H1 (cell line): Measurements from ENCODE around the gene BLVRA. TPM values are rescaled to one million over a fixed set of nuclear protein-coding genes. Genes with fewer than 3 reads are reported as not detected.

Experiments used
- PHF8 ChIP-seq: fragments of 200-600 bp; sonication (generic); conservative IDR thresholded peaks from 2 replicates; pipeline ENCODE4 v1.7.1; 2012; ENCODE audit warnings: low read depth, mild to moderate bottlenecking, inconsistent platforms, low read length, moderate library complexity
- ZNF274 ChIP-seq: IDR thresholded peaks from 2 replicates; pipeline ENCODE4 v1.7.0; 2012; ENCODE audit warnings: low read length, borderline replicate concordance; ENCODE audit errors: extremely low read depth
- polyA plus RNA-seq, 7 experiments: library from polyadenylated mRNA; depleted of rRNA in 3 of 7; stranded (reverse) in 5 of 7; unstranded in 2 of 7; fragments of >200 nt in 5 of 7; fragments of 200-250 nt in 2 of 7; gene quantifications; 1 replicate in 5 of 7; 2 replicates in 1 of 7; 4 replicates in 1 of 7; pipeline versions ENCODE4 v1.2.1 to v1.2.3, GENCODE V29; 2011 to 2013; ENCODE audit warnings: missing spikeins in 2 of 7, mixed read lengths in 2 of 7
- total RNA-seq: library from RNA; stranded (reverse); fragmentation: NEBNext Ultra II Directional; extraction: Animal tissue kit (Norgen Biotek cat#: 25700); gene quantifications from 2 replicates; pipeline ENCODE4 v1.2.1, GENCODE V29; 2021
- TF ChIP-seq, protein P1 (sequence below): fragments of 300-600 bp; sonication (generic); IDR thresholded peaks from 2 replicates; pipeline ENCODE4 v1.7.1; 2012; ENCODE audit warnings: low read length, moderate library complexity, mild to moderate bottlenecking, inconsistent platforms; ENCODE audit not compliant: insufficient replicate concordance

BLVRA gene
- total and polyA plus RNA-seq, 2 of the 8 experiments (the other 6 are each of a cell fraction or from before 2014, with no cell fraction given) = 16.1 to 37.1 TPM

DNA sequence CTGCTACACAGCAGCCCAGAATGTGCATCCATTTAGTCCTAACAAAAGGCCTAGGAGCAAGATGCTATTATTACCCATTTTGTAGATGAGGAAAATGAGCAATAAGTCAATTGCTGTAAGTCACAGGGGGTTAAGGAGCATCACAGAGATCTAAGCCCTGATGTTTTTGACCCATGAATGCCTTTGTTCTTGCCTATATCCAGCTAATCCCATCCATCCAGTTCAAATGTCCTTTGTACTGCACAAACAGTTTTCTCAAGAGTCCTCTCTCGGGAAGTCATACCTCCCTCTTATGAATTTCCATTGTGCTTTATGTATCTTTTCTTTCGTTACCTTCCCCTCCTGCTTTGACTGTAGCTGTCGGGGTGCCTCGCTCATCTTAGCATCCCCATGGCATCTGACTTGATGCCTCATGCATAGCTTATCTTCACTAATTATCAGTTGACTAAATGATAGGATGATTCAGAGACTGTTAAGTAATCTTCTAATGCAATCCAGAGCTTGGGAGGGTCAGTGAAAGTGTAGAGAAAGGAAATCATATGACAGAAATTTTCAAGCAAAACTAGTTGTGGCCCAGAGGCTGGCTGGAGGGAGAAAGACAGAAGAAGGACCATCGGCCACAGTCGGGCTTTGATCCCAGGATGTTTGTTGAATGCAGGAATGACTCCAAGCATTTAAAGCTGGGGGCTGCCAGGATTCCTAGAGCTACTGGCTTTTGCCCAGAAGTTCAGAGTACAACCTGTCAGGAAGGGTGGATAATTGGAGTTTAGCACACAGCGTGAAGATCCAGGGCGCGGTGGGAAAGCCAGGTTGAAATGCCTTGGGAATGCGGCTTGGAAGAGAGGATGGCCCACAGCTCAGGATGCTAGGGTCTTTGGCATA is 23.5 kb downstream of the BLVRA start (continued):
- TF ChIP-seq, protein P1, sequence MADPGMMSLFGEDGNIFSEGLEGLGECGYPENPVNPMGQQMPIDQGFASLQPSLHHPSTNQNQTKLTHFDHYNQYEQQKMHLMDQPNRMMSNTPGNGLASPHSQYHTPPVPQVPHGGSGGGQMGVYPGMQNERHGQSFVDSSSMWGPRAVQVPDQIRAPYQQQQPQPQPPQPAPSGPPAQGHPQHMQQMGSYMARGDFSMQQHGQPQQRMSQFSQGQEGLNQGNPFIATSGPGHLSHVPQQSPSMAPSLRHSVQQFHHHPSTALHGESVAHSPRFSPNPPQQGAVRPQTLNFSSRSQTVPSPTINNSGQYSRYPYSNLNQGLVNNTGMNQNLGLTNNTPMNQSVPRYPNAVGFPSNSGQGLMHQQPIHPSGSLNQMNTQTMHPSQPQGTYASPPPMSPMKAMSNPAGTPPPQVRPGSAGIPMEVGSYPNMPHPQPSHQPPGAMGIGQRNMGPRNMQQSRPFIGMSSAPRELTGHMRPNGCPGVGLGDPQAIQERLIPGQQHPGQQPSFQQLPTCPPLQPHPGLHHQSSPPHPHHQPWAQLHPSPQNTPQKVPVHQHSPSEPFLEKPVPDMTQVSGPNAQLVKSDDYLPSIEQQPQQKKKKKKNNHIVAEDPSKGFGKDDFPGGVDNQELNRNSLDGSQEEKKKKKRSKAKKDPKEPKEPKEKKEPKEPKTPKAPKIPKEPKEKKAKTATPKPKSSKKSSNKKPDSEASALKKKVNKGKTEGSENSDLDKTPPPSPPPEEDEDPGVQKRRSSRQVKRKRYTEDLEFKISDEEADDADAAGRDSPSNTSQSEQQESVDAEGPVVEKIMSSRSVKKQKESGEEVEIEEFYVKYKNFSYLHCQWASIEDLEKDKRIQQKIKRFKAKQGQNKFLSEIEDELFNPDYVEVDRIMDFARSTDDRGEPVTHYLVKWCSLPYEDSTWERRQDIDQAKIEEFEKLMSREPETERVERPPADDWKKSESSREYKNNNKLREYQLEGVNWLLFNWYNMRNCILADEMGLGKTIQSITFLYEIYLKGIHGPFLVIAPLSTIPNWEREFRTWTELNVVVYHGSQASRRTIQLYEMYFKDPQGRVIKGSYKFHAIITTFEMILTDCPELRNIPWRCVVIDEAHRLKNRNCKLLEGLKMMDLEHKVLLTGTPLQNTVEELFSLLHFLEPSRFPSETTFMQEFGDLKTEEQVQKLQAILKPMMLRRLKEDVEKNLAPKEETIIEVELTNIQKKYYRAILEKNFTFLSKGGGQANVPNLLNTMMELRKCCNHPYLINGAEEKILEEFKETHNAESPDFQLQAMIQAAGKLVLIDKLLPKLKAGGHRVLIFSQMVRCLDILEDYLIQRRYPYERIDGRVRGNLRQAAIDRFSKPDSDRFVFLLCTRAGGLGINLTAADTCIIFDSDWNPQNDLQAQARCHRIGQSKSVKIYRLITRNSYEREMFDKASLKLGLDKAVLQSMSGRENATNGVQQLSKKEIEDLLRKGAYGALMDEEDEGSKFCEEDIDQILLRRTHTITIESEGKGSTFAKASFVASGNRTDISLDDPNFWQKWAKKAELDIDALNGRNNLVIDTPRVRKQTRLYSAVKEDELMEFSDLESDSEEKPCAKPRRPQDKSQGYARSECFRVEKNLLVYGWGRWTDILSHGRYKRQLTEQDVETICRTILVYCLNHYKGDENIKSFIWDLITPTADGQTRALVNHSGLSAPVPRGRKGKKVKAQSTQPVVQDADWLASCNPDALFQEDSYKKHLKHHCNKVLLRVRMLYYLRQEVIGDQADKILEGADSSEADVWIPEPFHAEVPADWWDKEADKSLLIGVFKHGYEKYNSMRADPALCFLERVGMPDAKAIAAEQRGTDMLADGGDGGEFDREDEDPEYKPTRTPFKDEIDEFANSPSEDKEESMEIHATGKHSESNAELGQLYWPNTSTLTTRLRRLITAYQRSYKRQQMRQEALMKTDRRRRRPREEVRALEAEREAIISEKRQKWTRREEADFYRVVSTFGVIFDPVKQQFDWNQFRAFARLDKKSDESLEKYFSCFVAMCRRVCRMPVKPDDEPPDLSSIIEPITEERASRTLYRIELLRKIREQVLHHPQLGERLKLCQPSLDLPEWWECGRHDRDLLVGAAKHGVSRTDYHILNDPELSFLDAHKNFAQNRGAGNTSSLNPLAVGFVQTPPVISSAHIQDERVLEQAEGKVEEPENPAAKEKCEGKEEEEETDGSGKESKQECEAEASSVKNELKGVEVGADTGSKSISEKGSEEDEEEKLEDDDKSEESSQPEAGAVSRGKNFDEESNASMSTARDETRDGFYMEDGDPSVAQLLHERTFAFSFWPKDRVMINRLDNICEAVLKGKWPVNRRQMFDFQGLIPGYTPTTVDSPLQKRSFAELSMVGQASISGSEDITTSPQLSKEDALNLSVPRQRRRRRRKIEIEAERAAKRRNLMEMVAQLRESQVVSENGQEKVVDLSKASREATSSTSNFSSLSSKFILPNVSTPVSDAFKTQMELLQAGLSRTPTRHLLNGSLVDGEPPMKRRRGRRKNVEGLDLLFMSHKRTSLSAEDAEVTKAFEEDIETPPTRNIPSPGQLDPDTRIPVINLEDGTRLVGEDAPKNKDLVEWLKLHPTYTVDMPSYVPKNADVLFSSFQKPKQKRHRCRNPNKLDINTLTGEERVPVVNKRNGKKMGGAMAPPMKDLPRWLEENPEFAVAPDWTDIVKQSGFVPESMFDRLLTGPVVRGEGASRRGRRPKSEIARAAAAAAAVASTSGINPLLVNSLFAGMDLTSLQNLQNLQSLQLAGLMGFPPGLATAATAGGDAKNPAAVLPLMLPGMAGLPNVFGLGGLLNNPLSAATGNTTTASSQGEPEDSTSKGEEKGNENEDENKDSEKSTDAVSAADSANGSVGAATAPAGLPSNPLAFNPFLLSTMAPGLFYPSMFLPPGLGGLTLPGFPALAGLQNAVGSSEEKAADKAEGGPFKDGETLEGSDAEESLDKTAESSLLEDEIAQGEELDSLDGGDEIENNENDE = no peak
- TF ChIP-seq PHF8 (no peak), ZNF274 (no peak)
- TF ChIP-seq, all 59 proteins: peak for 0
